Neural cell (in vitro differentiated cells): ENCODE results near the gene KIFAP3.

Experiments
- CTCF ChIP-seq: fragments of 450-650 bp; IDR thresholded peaks from 2 replicates; pipeline ENCODE4 v1.5.1; 2014; ENCODE audit warnings: antibody characterized with exemption, mild to moderate bottlenecking, moderate library complexity; ENCODE audit not compliant: poor library complexity, severe bottlenecking
- EP300 ChIP-seq: fragments of 450-650 bp; conservative IDR thresholded peaks from 2 replicates; pipeline ENCODE4 v1.6.1; 2014; ENCODE audit warnings: antibody characterized with exemption, mild to moderate bottlenecking, moderate library complexity; ENCODE audit not compliant: poor library complexity, severe bottlenecking
- EZH2 ChIP-seq: fragments of 200-600, 300-800 bp; shearing (Covaris generic), sonication (generic); IDR thresholded peaks from 2 replicates; pipeline ENCODE4 v1.6.1; 2014; ENCODE audit warnings: antibody characterized with exemption, low read length, borderline replicate concordance, mild to moderate bottlenecking; ENCODE audit not compliant: insufficient read depth, poor library complexity, severe bottlenecking
- MXI1 ChIP-seq: fragments of 450-650 bp; conservative IDR thresholded peaks from 2 replicates; pipeline ENCODE4 v1.6.1; 2014; ENCODE audit warnings: antibody characterized with exemption, mild to moderate bottlenecking; ENCODE audit not compliant: poor library complexity, severe bottlenecking
- POLR2AphosphoS5 ChIP-seq: IDR thresholded peaks from 2 replicates; pipeline ENCODE4 v1.6.1; 2012
- RAD21 ChIP-seq: fragments of 450-650 bp; conservative IDR thresholded peaks from 2 replicates; pipeline ENCODE4 v1.6.1; 2014; ENCODE audit warnings: antibody characterized with exemption, mild to moderate bottlenecking, moderate library complexity
- REST ChIP-seq: IDR thresholded peaks from 2 replicates; pipeline ENCODE4 v1.6.1; 2012; ENCODE audit warnings: borderline replicate concordance
- TAF1 ChIP-seq: IDR thresholded peaks from 2 replicates; pipeline ENCODE4 v1.6.1; 2012; ENCODE audit warnings: low read depth

DNA sequence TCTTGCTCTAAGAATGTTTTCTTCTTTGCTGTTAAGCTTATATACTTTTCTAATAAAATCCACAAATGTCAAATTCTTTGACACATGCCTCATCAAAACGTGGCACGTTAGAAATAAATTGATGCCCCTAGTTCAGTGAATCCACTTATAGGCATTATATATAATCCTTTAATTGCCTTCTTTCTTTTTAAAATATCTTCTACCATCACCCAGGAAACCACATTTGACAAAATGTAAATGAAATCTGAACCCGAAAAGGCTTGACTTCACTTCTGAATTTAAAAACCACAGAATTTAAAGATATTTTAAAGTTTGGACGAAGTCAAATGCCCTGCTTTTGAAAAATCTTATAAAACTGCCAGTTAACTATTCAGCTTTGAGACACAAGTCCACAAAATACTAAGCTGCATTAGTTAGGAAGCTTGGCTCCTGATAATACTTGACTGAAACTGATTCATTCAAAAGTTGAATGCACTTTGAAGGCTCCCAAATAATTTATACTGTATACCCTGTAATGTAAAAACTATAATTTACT, 22.4 kb upstream of the KIFAP3 start:
- TF ChIP-seq CTCF (no peak), RAD21 (no peak), POLR2AphosphoS5 (no peak), EP300 (no peak), TAF1 (no peak), EZH2 (no peak), REST (no peak), MXI1 (no peak)
